WTC11 (cell line): Measurements from ENCODE around the gene CHD9. TPM values are rescaled to one million over a fixed set of nuclear protein-coding genes. Genes with fewer than 3 reads are reported as not detected.
"Not testable (repeated sequence)": the region's sequence is repeated elsewhere in the genome, so short reads cannot be mapped to it uniquely, and the experiment has no call there.

Experiments
- ATAC-seq: fragments of 200-7000 bp; cut with Tn5 transposase; 2 replicates; pipeline ENCODE4 v1.10.0; 2021; ENCODE audit warnings: mild to moderate bottlenecking, moderate library complexity
- CTCF ChIA-PET: fragments of 300-600 bp; sonication (Branson Sonifier 250); formaldehyde crosslinking; loops from one replicate; lab custom pipeline; 2021; ENCODE audit warnings: antibody characterized with exemption; lab: Charles Lee
- POLR2A ChIA-PET: fragments of 350-600 bp; sonication (Branson Sonifier 250); formaldehyde crosslinking; loops from one replicate; lab custom pipeline; 2021; ENCODE audit warnings: antibody characterized with exemption; lab: Charles Lee
- DNase-seq: peaks from one replicate; pipeline ENCODE4 v3.0.0; 2021; ENCODE audit warnings: low spot score
- H3K27ac Mint-ChIP-seq: 2 replicates; pipeline ENCODE4 v1.8.0; 2021; ENCODE audit warnings: mixed read lengths
- H3K27me3 Mint-ChIP-seq: 2 replicates; pipeline ENCODE4 v1.8.0; 2021; ENCODE audit warnings: low read depth, mild to moderate bottlenecking, moderate library complexity, mixed read lengths
- H3K36me3 Mint-ChIP-seq: 2 replicates; pipeline ENCODE4 v1.8.0; 2021; ENCODE audit warnings: mixed read lengths
- H3K4me1 Mint-ChIP-seq: 2 replicates; pipeline ENCODE4 v1.8.0; 2022; ENCODE audit warnings: mixed read lengths
- H3K4me3 Mint-ChIP-seq: 2 replicates; pipeline ENCODE4 v1.8.0; 2021; ENCODE audit warnings: mild to moderate bottlenecking, moderate library complexity, mixed read lengths
- H3K9me3 Mint-ChIP-seq: 2 replicates; pipeline ENCODE4 v1.8.0; 2021; ENCODE audit warnings: mixed read lengths
- FOXK1 ChIP-seq: sonication (generic); formaldehyde crosslinking; IDR thresholded peaks from 2 replicates; pipeline ENCODE4 v1.8.0; 2022; ENCODE audit warnings: mild to moderate bottlenecking, moderate library complexity, missing genetic modification reagents
- FOXP1 ChIP-seq: sonication (generic); formaldehyde crosslinking; IDR thresholded peaks from 2 replicates; pipeline ENCODE4 v1.8.0; 2022; ENCODE audit warnings: missing genetic modification reagents, mild to moderate bottlenecking, moderate library complexity, borderline replicate concordance
- JAZF1 ChIP-seq: fragments of 250-450 bp; sonication (Bioruptor Pico); IDR thresholded peaks from 2 replicates; pipeline ENCODE4 v1.9.0; 2021; ENCODE audit warnings: moderate library complexity, mild to moderate bottlenecking, inconsistent platforms
- SMAD3 ChIP-seq: sonication (generic); formaldehyde crosslinking; IDR thresholded peaks from 2 replicates; pipeline ENCODE4 v1.8.0; 2022; ENCODE audit warnings: missing genetic modification reagents, mild to moderate bottlenecking, borderline replicate concordance
- TEAD4 ChIP-seq: sonication (generic); formaldehyde crosslinking; IDR thresholded peaks from 2 replicates; pipeline ENCODE4 v1.8.0; 2022; ENCODE audit warnings: mild to moderate bottlenecking, missing genetic modification reagents
- total RNA-seq: library from RNA; stranded (reverse); gene quantifications from 3 replicates; pipeline ENCODE4 v1.2.3, GENCODE V29; 2021
- TF ChIP-seq, protein P1 (sequence below): sonication (generic); formaldehyde crosslinking; IDR thresholded peaks from 2 replicates; pipeline ENCODE4 v1.8.0; 2022; ENCODE audit warnings: mild to moderate bottlenecking, missing genetic modification reagents
- TF ChIP-seq, protein P2 (sequence below): sonication (generic); formaldehyde crosslinking; conservative IDR thresholded peaks from 2 replicates; pipeline ENCODE4 v1.8.1; 2022; ENCODE audit warnings: mild to moderate bottlenecking, missing genetic modification reagents
- TF ChIP-seq, protein P3 (sequence below): fragments of 250-450 bp; sonication (Bioruptor Pico); IDR thresholded peaks from 2 replicates; pipeline ENCODE4 v2.1.2; 2022; ENCODE audit warnings: mild to moderate bottlenecking, moderate library complexity
- TF ChIP-seq, protein P4 (sequence below): sonication (generic); formaldehyde crosslinking; IDR thresholded peaks from 2 replicates; pipeline ENCODE4 v1.8.0; 2023; ENCODE audit warnings: mild to moderate bottlenecking, missing genetic modification reagents
- TF ChIP-seq, protein P5 (sequence below): sonication (generic); formaldehyde crosslinking; IDR thresholded peaks from 2 replicates; pipeline ENCODE4 v1.8.0; 2022; ENCODE audit warnings: missing genetic modification reagents
- TF ChIP-seq, protein P6 (sequence below): sonication (generic); formaldehyde crosslinking; IDR thresholded peaks from 2 replicates; pipeline ENCODE4 v1.8.1; 2022; ENCODE audit warnings: low read depth, mild to moderate bottlenecking, moderate library complexity, missing genetic modification reagents, borderline replicate concordance
- TF ChIP-seq, protein P7 (sequence below): sonication (generic); formaldehyde crosslinking; IDR thresholded peaks from 2 replicates; pipeline ENCODE4 v1.8.1; 2023; ENCODE audit warnings: mild to moderate bottlenecking, missing genetic modification reagents
- TF ChIP-seq, protein P8 (sequence below): sonication (generic); formaldehyde crosslinking; IDR thresholded peaks from 2 replicates; pipeline ENCODE4 v1.8.0; 2022; ENCODE audit warnings: mild to moderate bottlenecking, missing genetic modification reagents
- TF ChIP-seq, protein P9 (sequence below): fragments of 250-450 bp; sonication (Bioruptor Pico); IDR thresholded peaks from 2 replicates; pipeline ENCODE4 v1.8.0; 2021; ENCODE audit warnings: mild to moderate bottlenecking
- TF ChIP-seq, protein P10 (sequence below): sonication (generic); formaldehyde crosslinking; IDR thresholded peaks from 2 replicates; pipeline ENCODE4 v1.8.1; 2023; ENCODE audit warnings: mild to moderate bottlenecking, missing genetic modification reagents

Gene CHD9
- total RNA-seq, 1 experiment from 2014 or later, result 31.3 TPM

DNA sequence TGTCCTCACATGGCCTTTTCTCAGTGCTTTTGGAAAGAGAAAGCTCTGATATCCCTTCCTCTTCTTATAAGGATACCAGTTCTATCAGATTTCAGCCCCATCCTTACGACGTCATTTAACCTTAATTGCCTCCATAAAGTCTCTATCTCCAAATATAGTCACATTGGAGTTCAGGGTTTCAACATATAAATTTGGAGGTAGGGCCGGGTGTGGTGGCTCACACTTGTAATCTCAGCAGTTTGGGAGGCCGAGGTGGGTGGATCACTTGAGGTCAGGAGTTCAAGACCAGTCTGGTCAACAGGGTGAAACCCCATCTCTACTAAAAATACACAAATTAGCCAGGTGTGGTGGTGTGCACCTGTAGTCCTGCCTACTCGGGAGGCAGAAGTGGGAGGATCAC, 7.3 kb upstream of the CHD9 start:
- H3K36me3 Mint-ChIP-seq, result peaks cover 17% of the 10 kb centered on the region
- ATAC-seq, POLR2A ChIA-PET, DNase-seq, CTCF ChIA-PET, H3K4me3 Mint-ChIP-seq, H3K27ac Mint-ChIP-seq: not testable (repeated sequence)
- peaks cover 39% of the 10 kb centered on the region for H3K4me1 Mint-ChIP-seq
- H3K27me3 Mint-ChIP-seq, result peaks cover 28% of the 10 kb centered on the region
- H3K9me3 Mint-ChIP-seq, result peaks cover 12% of the 10 kb centered on the region

DNA sequence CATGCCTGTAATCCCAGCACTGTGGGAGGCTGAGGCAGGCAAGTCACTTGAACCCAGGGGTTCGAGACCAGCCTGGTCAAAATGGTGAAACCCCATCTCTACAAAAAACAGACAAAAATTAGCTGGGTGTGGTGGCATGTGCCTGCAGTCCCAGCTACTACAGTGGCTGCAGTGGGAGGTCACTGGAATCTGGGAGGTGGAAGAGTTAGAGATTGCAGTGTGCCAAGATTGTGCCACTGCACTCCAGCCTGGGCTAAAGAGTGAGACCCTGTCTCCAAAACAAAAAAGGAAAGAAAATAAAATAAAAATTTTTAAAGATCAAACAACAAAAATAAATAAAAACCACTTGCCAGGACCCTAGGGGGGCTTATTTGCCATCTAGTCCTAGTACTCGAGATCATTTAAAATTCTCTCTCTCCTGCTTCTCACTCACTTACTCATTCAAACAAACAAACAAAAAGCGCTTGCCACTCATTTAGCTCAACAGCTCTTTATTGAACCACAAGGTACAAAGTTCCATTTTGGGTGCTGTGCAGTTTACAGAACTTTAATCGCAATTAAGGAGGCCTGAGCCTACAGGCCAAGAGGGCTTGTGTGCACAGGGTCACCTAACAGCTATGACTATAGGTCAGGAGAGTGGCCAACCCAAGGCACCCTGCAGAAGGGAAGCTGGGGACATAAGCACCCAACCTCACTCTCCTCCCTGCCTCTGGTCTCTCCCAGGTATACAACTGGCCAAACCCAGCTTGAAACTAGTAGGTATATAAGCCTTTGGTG, 6.5 kb upstream of the CHD9 start:
- CTCF ChIA-PET, result no interaction called here
- no peak for ATAC-seq
- Mint-ChIP-seq H3K27ac (0 out of 2 replicates have a peak overlapping the region, but pooled peaks have one; percentile 41), H3K4me1 (peaks cover 35% of the 10 kb centered on the region), H3K27me3 (peaks cover 36% of the 10 kb centered on the region), H3K36me3 (peaks cover 17% of the 10 kb centered on the region), H3K9me3 (peaks cover 12% of the 10 kb centered on the region), H3K4me3 (no peak overlapping the region)
- DNase-seq, result no peak
- POLR2A ChIA-PET, result interaction anchor here (0.6 kb wide), 1 partner anchor 1165 kb away, joined by 4 read pairs; no protein-coding TSS in a partner anchor
- no peak for TF ChIP-seq FOXP1
- TF ChIP-seq TEAD4 (CRISPR knock-in tag), result no peak
- TF ChIP-seq, protein P1, sequence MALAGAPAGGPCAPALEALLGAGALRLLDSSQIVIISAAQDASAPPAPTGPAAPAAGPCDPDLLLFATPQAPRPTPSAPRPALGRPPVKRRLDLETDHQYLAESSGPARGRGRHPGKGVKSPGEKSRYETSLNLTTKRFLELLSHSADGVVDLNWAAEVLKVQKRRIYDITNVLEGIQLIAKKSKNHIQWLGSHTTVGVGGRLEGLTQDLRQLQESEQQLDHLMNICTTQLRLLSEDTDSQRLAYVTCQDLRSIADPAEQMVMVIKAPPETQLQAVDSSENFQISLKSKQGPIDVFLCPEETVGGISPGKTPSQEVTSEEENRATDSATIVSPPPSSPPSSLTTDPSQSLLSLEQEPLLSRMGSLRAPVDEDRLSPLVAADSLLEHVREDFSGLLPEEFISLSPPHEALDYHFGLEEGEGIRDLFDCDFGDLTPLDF (CRISPR knock-in tag), result no peak
- TF ChIP-seq, protein P2, sequence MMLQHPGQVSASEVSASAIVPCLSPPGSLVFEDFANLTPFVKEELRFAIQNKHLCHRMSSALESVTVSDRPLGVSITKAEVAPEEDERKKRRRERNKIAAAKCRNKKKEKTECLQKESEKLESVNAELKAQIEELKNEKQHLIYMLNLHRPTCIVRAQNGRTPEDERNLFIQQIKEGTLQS (CRISPR knock-in tag), result no peak
- no peak for TF ChIP-seq SMAD3 (CRISPR knock-in tag)
- TF ChIP-seq, protein P3, sequence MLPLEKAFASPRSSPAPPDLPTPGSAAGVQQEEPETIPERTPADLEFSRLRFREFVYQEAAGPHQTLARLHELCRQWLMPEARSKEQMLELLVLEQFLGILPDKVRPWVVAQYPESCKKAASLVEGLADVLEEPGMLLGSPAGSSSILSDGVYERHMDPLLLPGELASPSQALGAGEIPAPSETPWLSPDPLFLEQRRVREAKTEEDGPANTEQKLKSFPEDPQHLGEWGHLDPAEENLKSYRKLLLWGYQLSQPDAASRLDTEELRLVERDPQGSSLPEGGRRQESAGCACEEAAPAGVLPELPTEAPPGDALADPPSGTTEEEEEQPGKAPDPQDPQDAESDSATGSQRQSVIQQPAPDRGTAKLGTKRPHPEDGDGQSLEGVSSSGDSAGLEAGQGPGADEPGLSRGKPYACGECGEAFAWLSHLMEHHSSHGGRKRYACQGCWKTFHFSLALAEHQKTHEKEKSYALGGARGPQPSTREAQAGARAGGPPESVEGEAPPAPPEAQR (CRISPR knock-in tag), result no peak
- TF ChIP-seq, protein P4, sequence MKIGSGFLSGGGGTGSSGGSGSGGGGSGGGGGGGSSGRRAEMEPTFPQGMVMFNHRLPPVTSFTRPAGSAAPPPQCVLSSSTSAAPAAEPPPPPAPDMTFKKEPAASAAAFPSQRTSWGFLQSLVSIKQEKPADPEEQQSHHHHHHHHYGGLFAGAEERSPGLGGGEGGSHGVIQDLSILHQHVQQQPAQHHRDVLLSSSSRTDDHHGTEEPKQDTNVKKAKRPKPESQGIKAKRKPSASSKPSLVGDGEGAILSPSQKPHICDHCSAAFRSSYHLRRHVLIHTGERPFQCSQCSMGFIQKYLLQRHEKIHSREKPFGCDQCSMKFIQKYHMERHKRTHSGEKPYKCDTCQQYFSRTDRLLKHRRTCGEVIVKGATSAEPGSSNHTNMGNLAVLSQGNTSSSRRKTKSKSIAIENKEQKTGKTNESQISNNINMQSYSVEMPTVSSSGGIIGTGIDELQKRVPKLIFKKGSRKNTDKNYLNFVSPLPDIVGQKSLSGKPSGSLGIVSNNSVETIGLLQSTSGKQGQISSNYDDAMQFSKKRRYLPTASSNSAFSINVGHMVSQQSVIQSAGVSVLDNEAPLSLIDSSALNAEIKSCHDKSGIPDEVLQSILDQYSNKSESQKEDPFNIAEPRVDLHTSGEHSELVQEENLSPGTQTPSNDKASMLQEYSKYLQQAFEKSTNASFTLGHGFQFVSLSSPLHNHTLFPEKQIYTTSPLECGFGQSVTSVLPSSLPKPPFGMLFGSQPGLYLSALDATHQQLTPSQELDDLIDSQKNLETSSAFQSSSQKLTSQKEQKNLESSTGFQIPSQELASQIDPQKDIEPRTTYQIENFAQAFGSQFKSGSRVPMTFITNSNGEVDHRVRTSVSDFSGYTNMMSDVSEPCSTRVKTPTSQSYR, result no peak
- TF ChIP-seq, protein P5, sequence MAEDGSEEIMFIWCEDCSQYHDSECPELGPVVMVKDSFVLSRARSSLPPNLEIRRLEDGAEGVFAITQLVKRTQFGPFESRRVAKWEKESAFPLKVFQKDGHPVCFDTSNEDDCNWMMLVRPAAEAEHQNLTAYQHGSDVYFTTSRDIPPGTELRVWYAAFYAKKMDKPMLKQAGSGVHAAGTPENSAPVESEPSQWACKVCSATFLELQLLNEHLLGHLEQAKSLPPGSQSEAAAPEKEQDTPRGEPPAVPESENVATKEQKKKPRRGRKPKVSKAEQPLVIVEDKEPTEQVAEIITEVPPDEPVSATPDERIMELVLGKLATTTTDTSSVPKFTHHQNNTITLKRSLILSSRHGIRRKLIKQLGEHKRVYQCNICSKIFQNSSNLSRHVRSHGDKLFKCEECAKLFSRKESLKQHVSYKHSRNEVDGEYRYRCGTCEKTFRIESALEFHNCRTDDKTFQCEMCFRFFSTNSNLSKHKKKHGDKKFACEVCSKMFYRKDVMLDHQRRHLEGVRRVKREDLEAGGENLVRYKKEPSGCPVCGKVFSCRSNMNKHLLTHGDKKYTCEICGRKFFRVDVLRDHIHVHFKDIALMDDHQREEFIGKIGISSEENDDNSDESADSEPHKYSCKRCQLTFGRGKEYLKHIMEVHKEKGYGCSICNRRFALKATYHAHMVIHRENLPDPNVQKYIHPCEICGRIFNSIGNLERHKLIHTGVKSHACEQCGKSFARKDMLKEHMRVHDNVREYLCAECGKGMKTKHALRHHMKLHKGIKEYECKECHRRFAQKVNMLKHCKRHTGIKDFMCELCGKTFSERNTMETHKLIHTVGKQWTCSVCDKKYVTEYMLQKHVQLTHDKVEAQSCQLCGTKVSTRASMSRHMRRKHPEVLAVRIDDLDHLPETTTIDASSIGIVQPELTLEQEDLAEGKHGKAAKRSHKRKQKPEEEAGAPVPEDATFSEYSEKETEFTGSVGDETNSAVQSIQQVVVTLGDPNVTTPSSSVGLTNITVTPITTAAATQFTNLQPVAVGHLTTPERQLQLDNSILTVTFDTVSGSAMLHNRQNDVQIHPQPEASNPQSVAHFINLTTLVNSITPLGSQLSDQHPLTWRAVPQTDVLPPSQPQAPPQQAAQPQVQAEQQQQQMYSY (CRISPR knock-in tag), result no peak
- TF ChIP-seq, protein P6, sequence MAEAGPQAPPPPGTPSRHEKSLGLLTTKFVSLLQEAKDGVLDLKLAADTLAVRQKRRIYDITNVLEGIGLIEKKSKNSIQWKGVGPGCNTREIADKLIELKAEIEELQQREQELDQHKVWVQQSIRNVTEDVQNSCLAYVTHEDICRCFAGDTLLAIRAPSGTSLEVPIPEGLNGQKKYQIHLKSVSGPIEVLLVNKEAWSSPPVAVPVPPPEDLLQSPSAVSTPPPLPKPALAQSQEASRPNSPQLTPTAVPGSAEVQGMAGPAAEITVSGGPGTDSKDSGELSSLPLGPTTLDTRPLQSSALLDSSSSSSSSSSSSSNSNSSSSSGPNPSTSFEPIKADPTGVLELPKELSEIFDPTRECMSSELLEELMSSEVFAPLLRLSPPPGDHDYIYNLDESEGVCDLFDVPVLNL (CRISPR knock-in tag), result no peak
- TF ChIP-seq, protein P7, sequence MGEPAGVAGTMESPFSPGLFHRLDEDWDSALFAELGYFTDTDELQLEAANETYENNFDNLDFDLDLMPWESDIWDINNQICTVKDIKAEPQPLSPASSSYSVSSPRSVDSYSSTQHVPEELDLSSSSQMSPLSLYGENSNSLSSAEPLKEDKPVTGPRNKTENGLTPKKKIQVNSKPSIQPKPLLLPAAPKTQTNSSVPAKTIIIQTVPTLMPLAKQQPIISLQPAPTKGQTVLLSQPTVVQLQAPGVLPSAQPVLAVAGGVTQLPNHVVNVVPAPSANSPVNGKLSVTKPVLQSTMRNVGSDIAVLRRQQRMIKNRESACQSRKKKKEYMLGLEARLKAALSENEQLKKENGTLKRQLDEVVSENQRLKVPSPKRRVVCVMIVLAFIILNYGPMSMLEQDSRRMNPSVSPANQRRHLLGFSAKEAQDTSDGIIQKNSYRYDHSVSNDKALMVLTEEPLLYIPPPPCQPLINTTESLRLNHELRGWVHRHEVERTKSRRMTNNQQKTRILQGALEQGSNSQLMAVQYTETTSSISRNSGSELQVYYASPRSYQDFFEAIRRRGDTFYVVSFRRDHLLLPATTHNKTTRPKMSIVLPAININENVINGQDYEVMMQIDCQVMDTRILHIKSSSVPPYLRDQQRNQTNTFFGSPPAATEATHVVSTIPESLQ (CRISPR knock-in tag), result no peak
- TF ChIP-seq, protein P8, sequence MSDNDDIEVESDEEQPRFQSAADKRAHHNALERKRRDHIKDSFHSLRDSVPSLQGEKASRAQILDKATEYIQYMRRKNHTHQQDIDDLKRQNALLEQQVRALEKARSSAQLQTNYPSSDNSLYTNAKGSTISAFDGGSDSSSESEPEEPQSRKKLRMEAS, result no peak
- TF ChIP-seq, protein P9, sequence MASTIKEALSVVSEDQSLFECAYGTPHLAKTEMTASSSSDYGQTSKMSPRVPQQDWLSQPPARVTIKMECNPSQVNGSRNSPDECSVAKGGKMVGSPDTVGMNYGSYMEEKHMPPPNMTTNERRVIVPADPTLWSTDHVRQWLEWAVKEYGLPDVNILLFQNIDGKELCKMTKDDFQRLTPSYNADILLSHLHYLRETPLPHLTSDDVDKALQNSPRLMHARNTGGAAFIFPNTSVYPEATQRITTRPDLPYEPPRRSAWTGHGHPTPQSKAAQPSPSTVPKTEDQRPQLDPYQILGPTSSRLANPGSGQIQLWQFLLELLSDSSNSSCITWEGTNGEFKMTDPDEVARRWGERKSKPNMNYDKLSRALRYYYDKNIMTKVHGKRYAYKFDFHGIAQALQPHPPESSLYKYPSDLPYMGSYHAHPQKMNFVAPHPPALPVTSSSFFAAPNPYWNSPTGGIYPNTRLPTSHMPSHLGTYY, result no peak
- TF ChIP-seq JAZF1 (CRISPR knock-in tag), result no peak
- TF ChIP-seq FOXK1 (CRISPR knock-in tag), result no peak
- TF ChIP-seq, protein P10, sequence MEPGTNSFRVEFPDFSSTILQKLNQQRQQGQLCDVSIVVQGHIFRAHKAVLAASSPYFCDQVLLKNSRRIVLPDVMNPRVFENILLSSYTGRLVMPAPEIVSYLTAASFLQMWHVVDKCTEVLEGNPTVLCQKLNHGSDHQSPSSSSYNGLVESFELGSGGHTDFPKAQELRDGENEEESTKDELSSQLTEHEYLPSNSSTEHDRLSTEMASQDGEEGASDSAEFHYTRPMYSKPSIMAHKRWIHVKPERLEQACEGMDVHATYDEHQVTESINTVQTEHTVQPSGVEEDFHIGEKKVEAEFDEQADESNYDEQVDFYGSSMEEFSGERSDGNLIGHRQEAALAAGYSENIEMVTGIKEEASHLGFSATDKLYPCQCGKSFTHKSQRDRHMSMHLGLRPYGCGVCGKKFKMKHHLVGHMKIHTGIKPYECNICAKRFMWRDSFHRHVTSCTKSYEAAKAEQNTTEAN, result no peak
